NCI-H526 (cell line): ENCODE measurements around the gene TRMT112.
"Not testable (repeated sequence)": the region's sequence is repeated elsewhere in the genome, so short reads cannot be mapped to it uniquely, and the experiment has no call there.

Experiments used
- DNase-seq, 2 experiments: peaks; one replicate each; lab custom pipeline; 2025; lab: John Stamatoyannopoulos, UW

Gene TRMT112

DNA sequence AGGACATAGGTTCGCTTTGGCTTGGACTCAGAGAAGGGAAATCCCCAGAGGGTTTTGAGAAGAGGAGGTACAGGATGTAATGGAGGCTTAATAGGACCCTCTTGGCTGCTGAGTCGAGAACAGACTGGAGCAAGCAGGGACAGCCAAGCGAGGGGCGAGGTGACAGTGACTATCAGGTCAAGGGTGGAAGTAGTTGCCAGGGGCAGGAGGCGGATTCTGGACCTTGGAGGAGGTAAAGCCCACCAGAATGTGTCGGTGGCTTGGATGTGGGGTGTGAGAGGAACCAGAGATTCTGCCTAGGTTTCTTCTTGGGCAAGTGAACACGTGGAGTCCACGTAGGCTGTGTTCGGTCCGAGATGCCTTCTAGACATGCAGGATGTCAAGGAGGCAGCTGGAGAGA lies 4.4 kb downstream of the TRMT112 start:
- DNase-seq = no peak

DNA sequence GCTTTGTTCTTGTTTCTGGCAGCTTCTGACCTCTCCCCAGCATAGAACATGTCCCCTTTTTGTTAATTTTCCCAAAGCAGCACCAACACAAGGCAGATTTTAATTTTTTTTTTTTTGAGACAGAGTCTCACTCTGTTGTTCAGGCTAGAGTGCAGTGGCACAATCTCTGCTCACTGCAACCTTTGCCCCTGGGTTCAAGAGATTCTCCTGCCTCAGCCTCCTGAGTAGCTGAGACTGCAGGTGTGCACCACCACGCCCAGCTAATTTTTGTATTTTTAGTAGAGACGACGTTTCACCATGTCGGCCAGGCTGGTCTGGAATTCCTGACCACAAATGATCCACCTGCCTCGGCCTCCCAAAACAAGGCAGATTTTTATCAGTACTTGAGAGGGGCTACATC lies 9.6 kb downstream of the TRMT112 start:
- DNase-seq = not testable (repeated sequence)

DNA sequence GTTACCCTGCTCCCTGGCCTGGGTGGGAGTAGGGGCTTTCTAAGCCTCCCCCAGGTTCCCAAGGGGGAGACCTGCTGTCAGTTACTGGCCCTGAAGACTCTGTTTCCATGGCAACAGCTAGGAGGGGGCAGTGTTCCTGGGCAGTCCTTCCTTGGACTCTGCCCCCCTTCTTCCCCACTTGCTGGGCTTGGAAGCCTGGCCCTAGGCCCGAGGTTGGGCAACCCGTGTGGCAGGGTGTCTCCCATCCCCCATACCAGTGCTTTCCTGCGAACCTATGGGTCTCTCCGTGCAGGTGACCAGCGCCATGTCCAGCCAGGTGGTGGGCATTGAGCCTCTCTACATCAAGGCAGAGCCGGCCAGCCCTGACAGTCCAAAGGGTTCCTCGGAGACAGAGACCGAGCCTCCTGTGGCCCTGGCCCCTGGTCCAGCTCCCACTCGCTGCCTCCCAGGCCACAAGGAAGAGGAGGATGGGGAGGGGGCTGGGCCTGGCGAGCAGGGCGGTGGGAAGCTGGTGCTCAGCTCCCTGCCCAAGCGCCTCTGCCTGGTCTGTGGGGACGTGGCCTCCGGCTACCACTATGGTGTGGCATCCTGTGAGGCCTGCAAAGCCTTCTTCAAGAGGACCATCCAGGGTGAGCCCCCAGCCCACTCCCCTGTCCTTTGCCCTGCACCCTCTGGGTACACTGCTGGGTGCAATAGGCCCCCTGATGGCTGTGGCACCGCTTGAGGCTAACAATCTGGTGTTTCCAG lies 10.3 kb downstream of the TRMT112 start:
- peak in 1 of 2 experiments; percentile 30 for DNase-seq

DNA sequence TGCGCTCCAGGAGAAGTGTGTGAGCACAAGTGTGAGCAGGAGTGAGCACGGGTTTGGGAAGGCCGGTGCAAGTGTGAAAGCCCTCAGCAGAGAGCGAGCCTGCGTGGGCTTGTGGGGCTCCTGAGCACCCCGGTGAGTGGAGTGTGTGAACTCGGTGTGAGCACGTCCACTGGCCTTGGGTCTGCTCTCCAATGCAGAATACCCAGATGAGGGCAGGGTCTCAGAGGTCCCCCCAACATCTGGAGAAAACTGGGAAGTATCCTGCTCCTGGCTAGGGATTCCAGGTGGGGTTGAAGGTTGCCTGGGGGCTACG lies 10.8 kb downstream of the TRMT112 start:
- DNase-seq = no peak

DNA sequence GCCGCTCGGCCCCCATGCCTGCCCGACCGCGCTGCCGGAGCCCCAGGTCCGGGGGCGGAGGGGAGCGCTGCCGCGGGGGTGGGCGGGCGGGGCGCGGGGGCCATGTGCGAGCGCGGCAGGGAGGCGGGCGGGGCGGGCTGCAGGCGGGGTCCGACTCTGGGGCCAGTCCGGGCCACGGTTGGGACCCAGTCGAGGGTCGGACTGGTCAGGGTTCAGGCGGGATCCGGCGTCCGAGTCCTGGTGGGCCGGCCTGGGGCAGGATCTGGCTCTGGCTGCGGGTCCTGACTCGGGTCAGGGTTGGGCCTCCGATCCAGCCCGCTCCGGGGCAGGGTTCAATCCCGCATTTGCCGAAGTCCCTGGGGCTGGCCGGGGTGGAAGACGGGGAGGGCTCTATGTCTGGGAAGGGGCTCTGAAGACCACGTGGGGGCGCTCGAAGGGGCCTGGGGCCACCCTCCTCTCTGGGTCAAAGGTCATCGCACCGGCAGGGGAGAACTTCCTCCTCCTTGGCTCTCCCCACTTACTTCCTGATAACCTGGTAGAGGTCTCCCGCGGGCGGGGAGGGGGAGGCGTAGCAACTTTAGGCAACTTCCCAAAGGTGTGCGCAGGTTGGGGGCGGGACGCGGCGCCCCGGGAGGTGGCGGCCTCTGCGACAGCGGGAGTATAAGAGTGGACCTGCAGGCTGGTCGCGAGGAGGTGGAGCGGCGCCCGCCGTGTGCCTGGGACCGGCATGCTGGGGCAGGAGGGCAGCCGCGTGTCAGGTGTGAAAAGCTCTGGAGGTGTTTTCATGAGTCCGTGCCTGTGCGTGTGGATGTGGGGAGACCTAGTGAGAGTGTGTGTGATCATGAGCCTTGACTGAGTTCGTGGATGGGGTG lies 11.4 kb downstream of the TRMT112 start:
- DNase-seq = peak; percentile 74 to 76

DNA sequence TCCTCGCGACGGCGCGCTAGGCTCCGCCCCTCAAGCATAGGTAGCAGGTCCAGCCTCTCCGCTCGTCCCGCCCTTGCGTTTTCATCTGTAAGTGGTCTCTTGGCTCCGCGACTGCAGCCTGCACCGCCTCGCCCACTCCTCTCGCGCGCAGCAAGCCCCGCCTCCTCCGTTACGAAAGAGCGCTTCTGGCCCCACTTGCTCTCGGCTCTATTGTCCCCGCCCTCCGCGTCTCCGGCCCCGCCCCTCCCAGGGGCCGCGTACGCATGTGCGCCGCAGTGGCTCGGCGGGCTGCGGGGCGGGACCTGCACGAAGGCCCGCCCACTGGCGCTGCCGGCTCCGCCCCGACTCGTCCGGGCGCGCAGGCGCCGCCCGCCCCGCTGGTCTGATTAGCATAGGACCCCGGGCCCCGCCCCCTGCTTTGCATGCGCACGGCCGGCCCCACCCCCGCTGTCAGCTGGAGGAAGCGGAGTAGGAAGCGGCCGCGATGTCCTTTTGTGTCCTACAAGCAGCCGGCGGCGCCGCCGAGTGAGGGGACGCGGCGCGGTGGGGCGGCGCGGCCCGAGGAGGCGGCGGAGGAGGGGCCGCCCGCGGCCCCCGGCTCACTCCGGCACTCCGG lies 12.2 kb downstream of the TRMT112 start, which contains the start of gene ESRRA:
TSS of gene ESRRA (plus strand) at position 450 of the 616 bp plus-strand sequence. CDS start 1,656 bp downstream, outside the sequence.
- DNase-seq = peak; percentile 98 to 100

DNA sequence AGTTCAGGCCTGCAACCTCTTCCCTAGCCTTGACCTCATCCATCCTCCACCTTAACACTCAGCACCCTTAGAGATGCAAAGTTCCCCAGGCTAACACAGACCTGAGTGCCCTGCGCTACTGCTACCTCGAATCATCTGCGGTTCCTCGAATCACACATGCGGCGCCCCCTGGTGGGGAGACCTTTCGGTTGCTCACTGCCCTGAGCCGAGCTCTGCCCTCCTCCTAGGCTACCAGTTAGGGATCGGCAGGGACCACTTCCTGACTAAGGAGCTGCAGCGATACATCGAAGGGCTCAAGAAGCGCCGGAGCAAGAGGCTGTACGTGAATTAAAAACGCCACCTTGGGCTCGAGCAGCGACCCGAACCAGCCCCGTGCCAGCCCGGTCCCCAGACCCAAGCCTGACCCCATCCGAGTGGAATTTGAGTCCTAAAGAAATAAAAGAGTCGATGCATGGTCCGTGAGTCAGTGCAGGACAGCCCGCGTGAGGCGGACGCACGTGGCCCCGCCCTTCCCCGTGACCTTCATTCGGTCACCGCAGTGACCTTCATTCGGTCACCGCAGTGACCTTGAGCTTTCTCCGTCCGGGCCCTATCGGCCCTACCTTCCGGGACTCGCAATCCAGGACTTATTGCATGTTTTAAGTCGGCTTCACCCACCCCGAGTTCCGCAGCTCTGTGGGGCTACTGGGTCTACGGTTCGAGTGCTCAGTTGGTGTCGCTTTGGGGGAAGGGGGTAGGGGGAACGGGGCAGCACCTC lies 12.9 kb downstream of the TRMT112 start:
- peak; percentile 90 to 98 for DNase-seq

DNA sequence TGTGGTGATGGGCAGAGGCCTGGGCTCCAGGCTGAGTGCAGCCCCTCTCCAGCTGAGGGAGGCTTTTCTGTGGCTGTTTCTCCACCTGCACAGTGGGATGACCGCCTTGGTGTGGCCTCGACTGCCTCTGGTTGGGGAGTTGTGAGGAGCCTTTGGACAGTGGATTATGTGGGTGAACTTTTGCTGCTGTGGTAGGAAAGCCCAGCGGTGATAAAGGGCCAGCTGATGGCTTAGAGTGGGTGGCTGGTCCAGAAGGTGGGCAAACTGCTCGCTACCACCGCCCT lies 13.4 kb downstream of the TRMT112 start:
- DNase-seq = no peak

DNA sequence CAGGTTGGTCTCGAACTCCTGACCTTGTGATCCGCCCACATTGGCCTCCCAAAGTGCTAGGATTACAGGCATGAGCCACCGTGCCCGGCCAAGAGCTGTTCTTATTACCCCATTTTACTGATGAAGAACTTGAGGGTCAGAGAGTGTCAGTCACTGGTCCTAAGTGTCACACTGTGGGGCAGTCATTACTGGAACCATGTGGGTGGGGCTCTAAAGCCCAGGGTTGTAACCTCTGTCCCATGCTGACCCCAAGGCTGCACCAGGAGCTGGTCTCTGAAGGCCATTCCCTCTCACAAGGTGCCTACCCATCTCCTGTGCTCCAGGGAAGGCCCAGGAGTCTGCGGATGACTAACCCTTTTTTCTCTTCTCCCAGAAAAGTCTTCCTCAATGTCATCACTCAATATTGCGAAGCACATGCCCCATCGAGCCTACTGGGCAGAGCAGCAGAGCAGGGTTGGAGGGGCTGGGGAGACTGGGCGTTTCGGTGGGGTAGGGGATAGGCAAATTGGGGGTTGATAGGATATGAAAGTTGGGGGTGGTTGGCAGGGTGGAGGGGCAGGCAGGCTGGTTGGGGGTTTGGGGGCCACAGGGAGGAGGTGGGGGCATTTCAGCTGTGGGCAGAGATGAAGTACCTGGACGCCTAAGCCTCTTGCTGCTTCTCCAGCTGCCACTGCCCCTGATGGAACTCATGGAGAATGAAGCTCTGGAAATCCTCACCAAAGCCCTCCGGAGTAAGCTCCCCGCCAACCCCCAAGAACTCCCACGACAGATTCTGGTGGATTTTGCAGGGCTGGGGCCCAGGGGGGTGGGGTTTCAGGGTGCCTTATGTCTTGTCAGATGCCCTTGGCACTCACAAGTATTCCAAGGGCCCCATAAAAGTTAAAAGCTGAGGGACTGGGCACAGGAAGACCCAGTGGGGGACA lies 14.0 kb downstream of the TRMT112 start:
- no peak for DNase-seq

DNA sequence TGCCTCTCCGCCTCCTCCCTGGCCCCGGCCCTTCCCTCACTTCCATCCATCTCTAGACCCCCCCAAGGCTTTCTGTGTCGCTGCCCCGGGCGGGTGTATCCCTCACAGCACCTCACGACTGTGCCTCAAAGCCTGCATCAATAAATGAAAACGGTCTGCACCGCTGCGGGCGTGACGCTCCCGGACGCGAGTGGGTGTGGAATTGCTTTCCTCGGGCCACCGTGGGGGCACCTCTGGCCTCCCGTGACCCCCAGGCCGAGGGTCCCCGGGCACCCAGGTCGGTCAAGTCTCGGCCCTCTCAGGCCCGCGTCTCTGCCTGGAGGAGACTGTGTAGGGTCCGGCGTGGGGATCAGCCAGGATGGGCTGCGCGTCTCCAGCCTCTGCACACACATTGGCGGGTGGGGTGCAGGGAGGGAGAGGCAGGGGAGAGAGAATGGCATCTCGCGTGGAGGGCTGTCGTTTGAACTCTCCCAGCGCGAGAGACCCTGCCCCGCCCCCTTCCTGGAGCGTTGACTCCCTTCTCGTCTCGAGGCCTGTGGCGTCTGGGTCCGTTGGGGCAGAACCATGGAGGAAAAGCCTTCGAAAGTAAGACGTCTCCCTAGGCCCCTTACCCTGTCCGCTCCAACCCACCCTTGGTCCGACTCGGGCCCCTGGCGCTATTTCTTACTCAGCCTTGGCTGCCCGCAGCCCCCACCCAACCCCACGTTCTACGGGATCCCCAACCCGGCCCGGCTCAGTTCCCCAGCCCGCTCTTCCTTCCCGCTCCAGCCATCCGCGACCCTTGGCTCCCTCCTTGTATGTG lies 17.3 kb downstream of the TRMT112 start, which contains the start of gene CATSPERZ:
TSS of gene CATSPERZ (plus strand) at position 512 of the 802 bp plus-strand sequence. CDS start at position 565, 53 bp downstream.
- peak in 1 of 2 experiments; percentile 59 for DNase-seq

DNA sequence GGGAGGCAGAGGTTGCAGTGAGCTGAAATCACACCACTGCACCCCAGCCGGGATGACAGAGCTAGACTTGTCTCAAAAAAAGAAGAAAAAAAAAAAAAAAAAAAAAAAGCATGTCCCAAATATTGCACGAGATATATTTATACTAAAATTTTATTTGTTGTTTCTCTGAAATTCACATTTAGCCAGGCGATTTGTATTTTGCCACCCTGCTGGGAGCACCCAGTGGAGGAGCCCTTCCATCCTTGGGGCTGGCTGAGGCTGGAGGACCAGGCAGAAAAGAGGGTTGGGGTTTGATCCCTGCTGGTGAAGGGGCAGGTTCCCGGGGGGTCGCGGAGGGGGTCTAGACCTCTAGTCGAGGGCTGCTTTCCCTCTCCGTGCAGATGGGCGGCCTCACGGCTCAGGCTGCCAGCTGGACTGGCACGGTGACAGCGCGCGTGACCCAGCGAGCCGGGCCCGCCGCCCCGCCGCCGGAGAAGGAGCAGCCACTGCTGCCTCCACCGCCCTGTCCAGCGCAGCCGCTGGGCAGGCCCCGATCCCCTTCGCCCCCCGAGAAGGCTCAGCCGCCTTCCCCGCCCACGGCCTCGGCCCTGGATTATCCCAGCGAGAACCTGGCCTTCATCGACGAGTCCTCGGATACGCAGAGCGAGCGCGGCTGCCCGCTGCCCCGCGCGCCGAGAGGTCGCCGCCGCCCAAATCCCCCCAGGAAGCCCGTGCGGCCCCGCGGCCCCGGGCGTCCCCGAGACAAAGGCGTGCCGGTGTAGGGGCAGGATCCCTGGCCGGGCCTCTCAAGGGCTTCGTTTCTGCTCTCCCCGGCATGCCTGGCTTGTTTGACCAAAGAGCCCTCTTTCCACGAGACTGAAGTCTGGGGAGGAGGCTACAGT lies 18.2 kb downstream of the TRMT112 start:
- peak in 1 of 2 experiments; percentile 45 for DNase-seq

DNA sequence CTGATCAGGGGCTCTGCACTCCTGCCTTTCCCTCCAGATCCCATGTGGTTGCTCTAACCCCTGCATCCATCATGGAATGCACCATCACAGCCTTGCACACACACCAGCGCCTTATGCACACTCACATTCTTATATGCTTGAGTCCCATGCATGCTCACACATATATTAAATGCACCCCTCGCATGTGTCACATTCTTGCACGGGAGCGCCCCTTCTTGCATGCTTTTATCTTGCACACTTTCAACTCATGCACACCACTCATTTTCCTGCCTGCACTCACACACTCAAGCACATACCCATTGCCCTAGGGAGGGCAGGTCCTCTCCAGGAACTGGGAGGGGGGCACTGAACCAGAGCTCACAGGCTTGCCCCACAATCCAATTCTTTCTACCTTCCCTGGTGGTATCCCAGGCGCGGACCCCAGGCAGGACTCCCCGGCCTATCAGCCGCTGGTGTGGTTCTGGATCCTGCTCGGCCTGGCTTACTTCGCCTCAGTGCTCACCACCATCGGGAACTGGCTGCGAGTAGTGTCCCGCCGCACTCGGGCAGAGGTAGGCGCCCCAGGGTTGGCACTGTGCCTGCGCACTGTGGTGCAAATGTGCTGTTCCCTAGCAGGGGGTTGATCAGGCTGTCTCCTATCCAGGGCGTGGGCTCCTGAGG lies 19.5 kb downstream of the TRMT112 start:
- DNase-seq = no peak

DNA sequence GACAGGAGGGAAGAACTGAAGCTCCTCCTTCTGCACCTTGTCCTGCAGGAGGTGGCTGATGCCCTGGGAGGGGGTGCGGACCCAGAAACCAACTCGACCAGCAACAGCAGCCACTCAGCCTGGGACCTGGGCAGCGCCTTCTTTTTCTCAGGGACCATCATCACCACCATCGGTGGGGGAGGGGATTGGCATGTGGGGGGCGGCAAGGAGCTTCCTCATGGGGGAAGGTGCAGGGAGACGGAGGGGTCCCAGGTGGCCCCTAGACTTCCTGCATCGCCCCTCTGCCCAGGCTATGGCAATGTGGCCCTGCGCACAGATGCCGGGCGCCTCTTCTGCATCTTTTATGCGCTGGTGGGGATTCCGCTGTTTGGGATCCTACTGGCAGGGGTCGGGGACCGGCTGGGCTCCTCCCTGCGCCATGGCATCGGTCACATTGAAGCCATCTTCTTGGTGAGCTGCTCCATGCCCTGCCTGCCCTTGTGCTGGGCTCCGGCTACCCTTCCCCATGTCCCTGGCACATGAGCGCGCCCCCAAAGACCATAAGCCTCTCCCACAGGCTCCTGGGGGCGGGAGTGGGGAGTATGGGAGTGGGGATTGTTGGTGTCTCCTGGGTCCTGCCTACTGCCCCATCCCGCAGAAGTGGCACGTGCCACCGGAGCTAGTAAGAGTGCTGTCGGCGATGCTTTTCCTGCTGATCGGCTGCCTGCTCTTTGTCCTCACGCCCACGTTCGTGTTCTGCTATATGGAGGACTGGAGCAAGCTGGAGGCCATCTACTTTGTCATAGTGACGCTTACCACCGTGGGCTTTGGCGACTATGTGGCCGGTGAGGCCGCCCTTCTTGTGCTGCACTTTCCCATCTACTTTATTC lies 20.3 kb downstream of the TRMT112 start:
- no peak for DNase-seq

DNA sequence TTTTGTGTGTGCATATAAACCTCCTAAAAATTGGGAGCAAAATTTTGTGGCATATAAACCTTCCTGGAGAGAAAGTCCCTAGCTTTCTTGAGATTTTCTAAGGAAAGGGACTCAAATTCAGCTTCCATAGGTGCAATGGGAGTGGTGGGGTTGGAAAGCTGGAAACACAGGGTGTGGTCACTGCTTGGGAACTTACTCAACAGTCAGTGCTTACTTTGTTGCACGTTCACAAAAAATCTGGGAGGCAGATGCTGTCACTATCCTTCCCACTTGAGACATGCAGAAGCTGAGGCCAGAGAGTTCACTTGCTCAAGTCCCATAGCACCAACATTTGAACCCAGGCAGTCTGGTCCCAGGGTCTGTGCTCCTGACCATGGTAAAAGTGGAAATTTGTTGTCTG lies 21.1 kb downstream of the TRMT112 start:
- DNase-seq = no peak

DNA sequence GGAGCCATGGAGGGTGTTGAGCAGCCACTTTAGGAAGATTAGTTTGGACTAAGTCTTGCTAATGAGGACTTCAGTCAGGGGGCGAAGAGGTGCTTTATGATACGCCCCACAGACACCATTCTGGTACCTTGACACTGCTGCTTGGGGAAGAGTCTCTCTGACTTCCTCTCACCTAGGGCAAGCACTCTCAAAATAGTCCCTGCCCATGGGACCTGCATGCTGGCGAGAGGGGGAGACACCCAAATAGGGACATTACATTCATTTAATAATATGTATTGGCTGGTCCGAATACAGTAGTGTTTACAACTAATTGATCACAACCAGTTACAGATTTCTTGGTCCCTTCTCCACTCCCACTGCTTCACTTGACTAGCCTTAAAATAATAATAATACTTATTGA lies 21.6 kb downstream of the TRMT112 start:
- DNase-seq = no peak

DNA sequence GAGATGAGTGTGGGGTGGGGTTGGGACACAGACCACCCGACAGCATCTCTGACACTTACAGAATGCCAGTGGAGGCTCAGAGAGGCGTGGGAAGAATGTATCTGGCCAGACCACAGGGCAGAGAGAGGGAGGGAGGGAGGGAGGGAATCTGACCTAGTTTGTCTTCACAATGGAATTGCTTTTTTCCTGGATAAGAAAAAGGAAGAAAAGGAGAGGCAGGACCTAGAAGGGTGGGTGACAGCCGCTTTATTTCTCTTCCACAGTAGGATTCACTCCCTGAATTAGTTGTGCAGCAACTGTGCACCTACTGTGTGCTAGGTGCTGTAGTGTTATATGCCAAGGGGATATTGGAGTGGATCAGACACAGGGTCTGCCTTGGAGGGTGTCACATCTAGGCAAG lies 22.6 kb downstream of the TRMT112 start:
- no peak for DNase-seq

DNA sequence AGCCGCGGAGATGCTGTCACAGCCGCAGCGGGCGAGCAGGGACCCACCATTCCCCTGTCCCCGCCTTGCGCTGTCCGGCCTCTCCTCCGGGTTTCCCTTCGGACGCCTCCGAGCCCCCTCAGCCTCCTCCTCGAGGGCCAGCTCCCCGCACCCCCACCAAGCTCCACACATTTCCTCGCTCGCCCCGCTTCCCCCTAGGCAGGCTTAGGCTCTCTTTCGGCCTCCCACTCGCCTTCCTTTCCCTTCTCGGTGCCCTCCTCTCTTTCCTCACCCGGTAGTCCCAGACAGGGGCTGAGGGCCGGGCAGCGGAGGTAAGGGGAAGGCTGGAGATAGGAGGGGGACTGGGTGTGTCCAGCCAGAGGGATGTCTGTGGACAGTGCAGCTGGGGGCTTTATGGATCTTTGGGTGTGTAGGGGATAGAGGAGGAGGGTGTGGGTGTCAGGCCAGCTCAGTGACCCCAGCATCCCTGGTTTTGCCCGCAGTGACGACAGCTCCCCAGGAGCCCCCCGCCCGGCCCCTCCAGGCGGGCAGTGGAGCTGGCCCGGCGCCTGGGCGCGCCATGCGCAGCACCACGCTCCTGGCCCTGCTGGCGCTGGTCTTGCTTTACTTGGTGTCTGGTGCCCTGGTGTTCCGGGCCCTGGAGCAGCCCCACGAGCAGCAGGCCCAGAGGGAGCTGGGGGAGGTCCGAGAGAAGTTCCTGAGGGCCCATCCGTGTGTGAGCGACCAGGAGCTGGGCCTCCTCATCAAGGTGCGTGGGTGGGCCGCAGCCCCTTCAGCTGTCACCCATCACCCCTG lies 24.7 kb downstream of the TRMT112 start:
- no peak for DNase-seq
